ENCODE results near the gene SRP68.

- TF ChIP-seq RNF2 (IDR thresholded peaks at IDR 0.05; ENCODE audit: borderline replicate concordance, low read depth) (no peak), CTCF (IDR thresholded peaks at IDR 0.05) (no peak), PHF8 (IDR thresholded peaks at IDR 0.05; ENCODE audit: borderline replicate concordance, low read depth) (no peak), SREBF2 (IDR thresholded peaks at IDR 0.05) (no peak), KDM5A (IDR thresholded peaks at IDR 0.05) (no peak), MAX (IDR thresholded peaks at IDR 0.05) (no peak), POLR2A (IDR thresholded peaks at IDR 0.05; ENCODE audit: low read length) (no peak), BHLHE40 (IDR thresholded peaks at IDR 0.05; ENCODE audit: low read depth, low read length) (no peak), CEBPB (IDR thresholded peaks at IDR 0.05) (no peak), REST (IDR thresholded peaks at IDR 0.05) (no peak)
These were observed 39.6 kb downstream of the SRP68 start for GRCh38 chr17:76032780-76033108.

Measured in A549 (cell line).